ENCODE data around the gene BTLA.
"Not testable (repeated sequence)": the region's sequence is repeated elsewhere in the genome, so short reads cannot be mapped to it uniquely, and the experiment has no call there.

The BTLA gene

GRCh38 chr3:112530573-112530972, 31.3 kb upstream of the BTLA start:
- Histone ChIP-seq H3K27me3 (ENCODE audit: low read depth, low read length) (no peaks in the 10 kb centered on the region), H3K79me2 (ENCODE audit: low read length) (no peaks in the 10 kb centered on the region), H3K9me3 (ENCODE audit: insufficient read depth, low read length) (no peaks in the 10 kb centered on the region), H3K4me2 (ENCODE audit: low read length) (no peak overlapping the region), H3K36me3 (replicated peaks; ENCODE audit: low read depth, low read length) (peaks cover 18% of the 10 kb centered on the region), H3K9ac (ENCODE audit: low read length) (no peak overlapping the region), H2AFZ (ENCODE audit: low read depth, low read length) (no peak overlapping the region), H3K4me3 (ENCODE audit: low read length) (no peak overlapping the region), H3K4me1 (ENCODE audit: low read length) (no peaks in the 10 kb centered on the region), H3K27ac (ENCODE audit: low read length) (no peak overlapping the region), H4K20me1 (ENCODE audit: insufficient read depth, low read length) (no peaks in the 10 kb centered on the region)
- TF ChIP-seq CTCF (IDR thresholded peaks at IDR 0.05; ENCODE audit: low read depth, low read length) (no peak), EZH2phosphoT487 (IDR thresholded peaks at IDR 0.05; ENCODE audit: low read depth) (no peak)

- H4K20me1 ChIP-seq (ENCODE audit: insufficient read depth, low read length); H3K4me3 ChIP-seq (ENCODE audit: low read length); H3K4me2 ChIP-seq (ENCODE audit: low read length); H3K27me3 ChIP-seq (ENCODE audit: low read depth, low read length); H2AFZ ChIP-seq (ENCODE audit: low read depth, low read length); H3K4me1 ChIP-seq (ENCODE audit: low read length); H3K36me3 ChIP-seq (replicated peaks; ENCODE audit: low read depth, low read length); H3K9me3 ChIP-seq (ENCODE audit: insufficient read depth, low read length); H3K79me2 ChIP-seq (ENCODE audit: low read length); H3K9ac ChIP-seq (ENCODE audit: low read length); H3K27ac ChIP-seq (ENCODE audit: low read length): not testable (repeated sequence)
Measured at GRCh38 chr3:112524127-112524526, 24.9 kb upstream of the BTLA start.

GRCh38 chr3:112519424-112520001, 20.2 kb upstream of the BTLA start:
- Histone ChIP-seq H2AFZ (ENCODE audit: low read depth, low read length) (peak overlapping the region; percentile 22; the same call in 1 of the 2 replicates), H3K36me3 (replicated peaks; ENCODE audit: low read depth, low read length) (no peaks in the 10 kb centered on the region), H3K4me1 (ENCODE audit: low read length) (peaks cover 12% of the 10 kb centered on the region), H3K9me3 (ENCODE audit: insufficient read depth, low read length) (no peaks in the 10 kb centered on the region), H4K20me1 (ENCODE audit: insufficient read depth, low read length) (no peaks in the 10 kb centered on the region), H3K4me3 (ENCODE audit: low read length) (peak overlapping the region; percentile 46), H3K27ac (ENCODE audit: low read length) (peak overlapping the region; percentile 20; the same call in 1 of the 2 replicates), H3K27me3 (ENCODE audit: low read depth, low read length) (no peaks in the 10 kb centered on the region), H3K79me2 (ENCODE audit: low read length) (no peaks in the 10 kb centered on the region), H3K4me2 (ENCODE audit: low read length) (peak overlapping the region; percentile 49), H3K9ac (ENCODE audit: low read length) (no peak overlapping the region)
- TF ChIP-seq CTCF (IDR thresholded peaks at IDR 0.05; ENCODE audit: low read depth, low read length), result peak; percentile 90
- no peak for TF ChIP-seq EZH2phosphoT487 (IDR thresholded peaks at IDR 0.05; ENCODE audit: low read depth)

- not testable (repeated sequence) for H3K79me2 ChIP-seq (ENCODE audit: low read length); H3K36me3 ChIP-seq (replicated peaks; ENCODE audit: low read depth, low read length); H3K9ac ChIP-seq (ENCODE audit: low read length); H4K20me1 ChIP-seq (ENCODE audit: insufficient read depth, low read length); H3K27me3 ChIP-seq (ENCODE audit: low read depth, low read length); H3K9me3 ChIP-seq (ENCODE audit: insufficient read depth, low read length)
- H3K4me2 ChIP-seq (ENCODE audit: low read length), result peak overlapping the region; percentile 49
- H3K4me3 ChIP-seq (ENCODE audit: low read length), result peak overlapping the region; percentile 46
- H3K4me1 ChIP-seq (ENCODE audit: low read length), result peaks cover 17% of the 10 kb centered on the region
- peak overlapping the region; percentile 22; the same call in 1 of the 2 replicates for H2AFZ ChIP-seq (ENCODE audit: low read depth, low read length)
- H3K27ac ChIP-seq (ENCODE audit: low read length), result peak overlapping the region; percentile 20; the same call in 1 of the 2 replicates
Measured at GRCh38 chr3:112518970-112519369, 19.7 kb upstream of the BTLA start.

- Histone ChIP-seq H3K36me3 (replicated peaks; ENCODE audit: low read depth, low read length) (peaks cover under 1% of the 10 kb centered on the region), H3K4me3 (ENCODE audit: low read length) (no peak overlapping the region), H3K9me3 (ENCODE audit: insufficient read depth, low read length) (peaks cover 6% of the 10 kb centered on the region), H3K27ac (ENCODE audit: low read length) (peak overlapping the region; percentile 72), H3K4me2 (ENCODE audit: low read length) (peak overlapping the region; percentile 41), H4K20me1 (ENCODE audit: insufficient read depth, low read length) (no peaks in the 10 kb centered on the region), H3K27me3 (ENCODE audit: low read depth, low read length) (no peaks in the 10 kb centered on the region), H3K9ac (ENCODE audit: low read length) (no peak overlapping the region), H2AFZ (ENCODE audit: low read depth, low read length) (peak overlapping the region; percentile 58), H3K4me1 (ENCODE audit: low read length) (peaks cover 18% of the 10 kb centered on the region), H3K79me2 (ENCODE audit: low read length) (no peaks in the 10 kb centered on the region)
- TF ChIP-seq EZH2phosphoT487 (IDR thresholded peaks at IDR 0.05; ENCODE audit: low read depth) (no peak), CTCF (IDR thresholded peaks at IDR 0.05; ENCODE audit: low read depth, low read length) (no peak)
Measured at GRCh38 chr3:112514527-112515128, 15.4 kb upstream of the BTLA start.
